Measurements from ENCODE around the gene RSRC2. TPM values are rescaled to one million over a fixed set of nuclear protein-coding genes. Genes with fewer than 3 reads are reported as not detected.

Gene RSRC2
- total RNA-seq, 1 experiment from 2014 or later: 68.7 TPM

DNA sequence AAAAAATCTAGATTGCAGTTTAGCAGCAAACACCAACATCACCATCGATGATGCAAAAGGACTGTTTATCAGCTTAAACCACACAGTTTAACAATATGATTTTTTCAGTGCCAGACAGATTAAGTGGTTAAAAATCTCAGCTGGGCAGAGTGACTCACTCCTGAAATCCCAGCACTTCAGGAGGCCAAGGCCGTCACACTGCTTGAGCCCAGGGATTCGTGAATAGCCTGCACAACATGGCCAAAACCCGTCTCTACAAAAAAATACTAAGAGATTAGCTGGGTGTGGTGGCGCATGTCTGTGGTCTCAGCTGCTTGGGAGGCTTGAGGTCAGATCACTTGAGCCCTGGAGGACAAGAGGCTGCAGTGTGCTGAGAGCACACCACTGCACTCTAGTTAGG is 8.9 kb downstream of the RSRC2 start:
- Histone ChIP-seq H4K20me1 (ENCODE audit: insufficient read depth) (peaks cover 39% of the 10 kb centered on the region), H3K9me3 (ENCODE audit: control insufficient read depth in 1 of 2, insufficient read depth in 1 of 2, low read depth in 1 of 2, low read length in 2 of 2) (no peaks in the 10 kb centered on the region), H2AFZ (ENCODE audit: low read depth, low read length, poor library complexity, severe bottlenecking) (no peak overlapping the region), H3K9me2 (ENCODE audit: insufficient read depth) (no peaks in the 10 kb centered on the region), H3K27me3 (ENCODE audit: insufficient read depth, low read length) (no peaks in the 10 kb centered on the region), H3K4me2 (ENCODE audit: low read length) (no peak overlapping the region), H3K36me3 (ENCODE audit: control insufficient read depth in 1 of 2, insufficient read depth in 2 of 2, low read length in 2 of 2) (peaks cover 86 to 92% of the 10 kb centered on the region in 2 experiments), H3K9ac (ENCODE audit: low read length) (no peak overlapping the region), H3K27ac (ENCODE audit: low read depth, low read length) (no peak overlapping the region), H3K79me2 (ENCODE audit: insufficient read depth, low read length) (peaks cover 98% of the 10 kb centered on the region), H3K4me1 (ENCODE audit: control insufficient read depth in 1 of 2, insufficient read depth in 2 of 2, low read length in 2 of 2) (no peaks in the 10 kb centered on the region), H3K4me3 (replicated peaks in 1 of 2; ENCODE audit: low read depth in 1 of 2, low read length in 2 of 2) (no peak overlapping the region)
- CTCF ChIA-PET: no interaction called here
- intact Hi-C loops (cut with micrococcal nuclease): no loop called here
- RAD21 ChIA-PET (ENCODE audit: low non-redundant PET in 1 of 2, low total read pairs in 2 of 2, uncharacterized antibody in 2 of 2, unreplicated experiment in 2 of 2): no interaction called here
- ATAC-seq (peak; percentile 14; the same call in 1 of the 2 replicates), DNase-seq (ENCODE audit: low read depth, low spot score) (no peak)
- TF ChIP-seq, protein P1, sequence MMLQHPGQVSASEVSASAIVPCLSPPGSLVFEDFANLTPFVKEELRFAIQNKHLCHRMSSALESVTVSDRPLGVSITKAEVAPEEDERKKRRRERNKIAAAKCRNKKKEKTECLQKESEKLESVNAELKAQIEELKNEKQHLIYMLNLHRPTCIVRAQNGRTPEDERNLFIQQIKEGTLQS (IDR thresholded peaks at IDR 0.05): no peak
- TF ChIP-seq EZH2phosphoT487 (IDR thresholded peaks at IDR 0.05; ENCODE audit: borderline replicate concordance): no peak
- POLR2A ChIA-PET: interaction anchor here (1.2 kb wide), 1 partner anchor 9 kb away, joined by 3 read pairs; the partner anchor contains the start of genes KNTC1 and RSRC2
- BruUV-seq (replicated peaks): no TSS peak

DNA sequence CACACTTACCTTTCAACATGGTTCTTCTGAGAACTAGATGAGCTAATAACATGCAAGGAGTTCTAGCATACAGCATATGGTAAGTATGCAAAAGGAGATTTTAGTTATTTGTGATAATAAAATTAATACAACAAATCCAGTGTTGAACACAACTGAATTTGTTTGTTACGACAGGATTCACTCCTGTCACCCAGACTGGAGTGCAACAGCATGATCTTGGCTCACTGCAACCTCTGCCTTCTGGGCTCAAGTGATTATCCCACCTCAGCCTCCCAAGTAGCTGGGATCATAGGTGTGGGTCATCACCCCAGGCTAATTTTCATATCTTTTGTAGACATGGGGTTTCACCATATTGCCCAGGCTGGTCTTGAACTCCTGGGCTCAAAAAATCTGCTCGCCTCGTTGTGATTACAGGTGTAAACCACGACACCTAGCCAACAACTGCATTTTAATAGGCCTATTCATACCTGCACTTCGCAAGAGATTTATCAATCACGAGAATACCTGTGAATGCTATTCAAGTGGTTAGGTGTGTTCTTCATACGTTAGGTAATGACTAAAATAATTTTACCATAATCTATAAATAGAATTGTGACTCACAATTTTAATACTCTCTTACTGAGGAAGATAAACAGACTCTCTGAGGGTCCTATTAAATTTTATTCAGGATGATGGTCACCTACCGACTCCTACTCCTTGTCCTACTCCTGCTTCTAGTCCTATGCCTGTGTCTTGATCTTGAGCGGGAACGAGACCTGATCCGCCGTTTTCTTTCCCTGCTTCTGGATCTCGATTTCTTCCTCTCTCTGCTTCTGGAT is 10.0 kb downstream of the RSRC2 start:
- peaks cover 31% of the 10 kb centered on the region; the same call in 1 of the 2 replicates for H4K20me1 ChIP-seq (ENCODE audit: insufficient read depth)
- peaks cover 98% of the 10 kb centered on the region for H3K79me2 ChIP-seq (ENCODE audit: insufficient read depth, low read length)
- no peak overlapping the region for H3K4me3 ChIP-seq (replicated peaks in 1 of 2; ENCODE audit: low read depth in 1 of 2, low read length in 2 of 2)
- CTCF ChIA-PET: no interaction called here
- intact Hi-C loops (cut with micrococcal nuclease): no loop called here
- TF ChIP-seq POLR2AphosphoS5 (IDR thresholded peaks at IDR 0.05; ENCODE audit: low read depth, low read length): 0 out of 2 replicates have a peak, but pooled peaks have one; percentile 6
- TF ChIP-seq, protein P2, sequence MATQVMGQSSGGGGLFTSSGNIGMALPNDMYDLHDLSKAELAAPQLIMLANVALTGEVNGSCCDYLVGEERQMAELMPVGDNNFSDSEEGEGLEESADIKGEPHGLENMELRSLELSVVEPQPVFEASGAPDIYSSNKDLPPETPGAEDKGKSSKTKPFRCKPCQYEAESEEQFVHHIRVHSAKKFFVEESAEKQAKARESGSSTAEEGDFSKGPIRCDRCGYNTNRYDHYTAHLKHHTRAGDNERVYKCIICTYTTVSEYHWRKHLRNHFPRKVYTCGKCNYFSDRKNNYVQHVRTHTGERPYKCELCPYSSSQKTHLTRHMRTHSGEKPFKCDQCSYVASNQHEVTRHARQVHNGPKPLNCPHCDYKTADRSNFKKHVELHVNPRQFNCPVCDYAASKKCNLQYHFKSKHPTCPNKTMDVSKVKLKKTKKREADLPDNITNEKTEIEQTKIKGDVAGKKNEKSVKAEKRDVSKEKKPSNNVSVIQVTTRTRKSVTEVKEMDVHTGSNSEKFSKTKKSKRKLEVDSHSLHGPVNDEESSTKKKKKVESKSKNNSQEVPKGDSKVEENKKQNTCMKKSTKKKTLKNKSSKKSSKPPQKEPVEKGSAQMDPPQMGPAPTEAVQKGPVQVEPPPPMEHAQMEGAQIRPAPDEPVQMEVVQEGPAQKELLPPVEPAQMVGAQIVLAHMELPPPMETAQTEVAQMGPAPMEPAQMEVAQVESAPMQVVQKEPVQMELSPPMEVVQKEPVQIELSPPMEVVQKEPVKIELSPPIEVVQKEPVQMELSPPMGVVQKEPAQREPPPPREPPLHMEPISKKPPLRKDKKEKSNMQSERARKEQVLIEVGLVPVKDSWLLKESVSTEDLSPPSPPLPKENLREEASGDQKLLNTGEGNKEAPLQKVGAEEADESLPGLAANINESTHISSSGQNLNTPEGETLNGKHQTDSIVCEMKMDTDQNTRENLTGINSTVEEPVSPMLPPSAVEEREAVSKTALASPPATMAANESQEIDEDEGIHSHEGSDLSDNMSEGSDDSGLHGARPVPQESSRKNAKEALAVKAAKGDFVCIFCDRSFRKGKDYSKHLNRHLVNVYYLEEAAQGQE (IDR thresholded peaks at IDR 0.05; ENCODE audit: low read depth): no peak
- DNase-seq (ENCODE audit: low read depth, low spot score): no peak
- BruUV-seq (replicated peaks): no TSS peak
- ATAC-seq: no peak
- H3K9me2 ChIP-seq (ENCODE audit: insufficient read depth): no peaks in the 10 kb centered on the region
- peaks cover 88 to 89% of the 10 kb centered on the region in 2 experiments for H3K36me3 ChIP-seq (ENCODE audit: control insufficient read depth in 1 of 2, insufficient read depth in 2 of 2, low read length in 2 of 2)
- no peak overlapping the region for H3K4me2 ChIP-seq (ENCODE audit: low read length)
- H3K4me1 ChIP-seq (ENCODE audit: control insufficient read depth in 1 of 2, insufficient read depth in 2 of 2, low read length in 2 of 2): no peaks in the 10 kb centered on the region
- H3K27me3 ChIP-seq (ENCODE audit: insufficient read depth, low read length): no peaks in the 10 kb centered on the region
- no peak overlapping the region for H3K27ac ChIP-seq (ENCODE audit: low read depth, low read length)
- no peak overlapping the region for H3K9ac ChIP-seq (ENCODE audit: low read length)
- RAD21 ChIA-PET (ENCODE audit: low non-redundant PET in 1 of 2, low total read pairs in 2 of 2, uncharacterized antibody in 2 of 2, unreplicated experiment in 2 of 2): no interaction called here
- POLR2A ChIA-PET: no interaction called here
- no peak overlapping the region for H2AFZ ChIP-seq (ENCODE audit: low read depth, low read length, poor library complexity, severe bottlenecking)
- H3K9me3 ChIP-seq (ENCODE audit: control insufficient read depth in 1 of 2, insufficient read depth in 1 of 2, low read depth in 1 of 2, low read length in 2 of 2): no peaks in the 10 kb centered on the region
